Ramos (cell line): ENCODE data around the gene DISC1.

Experiments used
- in situ Hi-C: fragments of 300-500 bp; cut with MboI; formaldehyde crosslinking; loops from one replicate; pipeline ENCODE4 v1.14.3; 2022; ENCODE audit warnings: low sequenced_read_pairs; ENCODE audit not compliant: unreplicated experiment

Gene DISC1

DNA sequence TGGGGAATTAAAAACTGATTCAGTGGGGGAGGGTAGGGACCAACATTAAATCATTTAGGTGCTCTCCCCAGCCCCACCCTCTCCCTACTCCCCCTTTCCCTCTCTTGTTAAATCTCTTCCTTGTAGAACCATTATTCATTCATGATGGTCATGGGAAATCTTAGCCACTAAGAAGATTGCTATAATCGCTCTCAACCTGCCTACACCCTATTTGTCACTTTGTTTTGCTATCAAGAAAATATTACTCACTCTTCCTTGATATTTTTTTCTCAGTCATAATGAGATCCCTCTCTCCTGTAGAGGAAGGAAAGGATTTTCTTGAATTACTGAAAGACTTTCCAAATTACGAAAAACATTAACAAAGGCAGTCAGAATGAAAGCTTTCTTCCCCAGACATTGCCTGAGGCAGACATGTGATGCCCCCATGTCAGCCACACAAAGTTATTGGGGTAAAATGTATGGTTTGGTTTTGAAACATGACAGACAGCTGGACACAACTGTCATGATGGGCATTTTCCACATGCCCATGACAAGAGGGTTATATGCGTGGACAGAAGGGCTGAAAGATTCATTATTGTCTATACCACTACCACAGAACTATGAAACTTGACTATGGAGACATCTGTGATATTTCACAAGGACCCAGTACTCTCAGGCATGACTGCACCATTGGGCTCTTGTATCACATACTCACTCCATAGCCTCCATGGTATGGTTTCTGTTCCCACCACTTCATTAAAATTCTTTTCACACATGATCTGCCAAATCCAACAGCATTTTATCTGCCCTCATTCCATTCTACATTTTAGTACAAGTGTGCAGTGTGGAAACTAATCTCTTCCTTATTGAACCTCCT lies 420.1 kb downstream of the DISC1 start:
- in situ Hi-C loops, result no loop called here

DNA sequence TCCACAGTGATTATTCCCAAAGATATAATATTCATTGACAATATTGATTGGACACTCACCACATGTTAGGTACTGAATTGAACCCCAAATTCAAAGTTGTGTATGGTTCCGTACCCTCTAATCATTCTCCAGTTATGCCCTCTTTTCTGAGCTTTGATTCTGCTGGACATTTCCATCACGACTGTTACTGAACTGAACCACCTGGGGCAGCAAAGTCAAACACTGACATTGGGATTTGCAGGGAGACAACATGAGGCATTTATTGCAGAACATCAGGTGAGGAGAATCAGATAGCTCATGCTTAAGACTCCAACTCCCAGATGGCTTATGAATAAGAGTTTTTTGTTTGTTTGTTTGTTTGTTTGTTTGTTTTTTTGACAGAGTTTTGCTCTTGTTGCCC lies 420.9 kb downstream of the DISC1 start:
- in situ Hi-C loops, result no loop called here

DNA sequence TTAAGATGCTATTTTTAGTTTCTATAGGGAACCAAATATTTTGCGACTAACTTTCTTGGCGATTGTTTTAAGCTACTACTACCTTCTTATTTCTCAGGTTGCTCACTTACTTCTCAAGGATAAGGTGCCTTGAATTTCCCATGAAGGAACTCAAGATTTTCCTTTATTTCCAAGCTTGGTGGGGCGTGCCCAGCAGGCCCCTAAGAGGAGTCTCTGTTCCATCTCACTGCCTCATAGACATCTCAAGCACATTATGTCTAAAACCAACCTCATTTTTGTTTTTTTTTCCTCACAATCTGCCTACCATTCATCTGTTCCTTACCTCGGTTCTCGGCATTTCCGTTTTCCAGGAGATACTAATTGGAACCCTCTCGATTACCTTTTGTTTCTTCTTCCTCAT lies 421.9 kb downstream of the DISC1 start:
- in situ Hi-C loops, result no loop called here

DNA sequence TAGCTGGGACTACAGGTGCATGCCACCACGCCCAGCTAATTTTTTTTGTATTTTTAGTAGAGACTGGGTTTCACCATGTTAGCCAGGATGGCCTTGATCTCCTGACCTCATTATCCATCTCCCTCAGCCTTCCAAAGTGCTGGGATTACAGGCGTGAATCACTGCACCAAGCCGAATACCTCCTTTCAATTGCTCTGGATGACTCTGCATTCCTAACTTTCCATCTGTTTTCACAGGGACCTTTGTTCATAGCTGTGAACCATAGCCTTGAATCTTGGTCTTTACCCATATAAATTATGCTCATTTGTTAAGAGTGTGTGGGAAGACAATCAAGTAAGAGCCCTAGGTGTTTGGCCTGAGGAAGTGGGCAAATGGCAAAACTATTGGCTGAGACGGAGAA lies 422.7 kb downstream of the DISC1 start:
- in situ Hi-C loops, result no loop called here

DNA sequence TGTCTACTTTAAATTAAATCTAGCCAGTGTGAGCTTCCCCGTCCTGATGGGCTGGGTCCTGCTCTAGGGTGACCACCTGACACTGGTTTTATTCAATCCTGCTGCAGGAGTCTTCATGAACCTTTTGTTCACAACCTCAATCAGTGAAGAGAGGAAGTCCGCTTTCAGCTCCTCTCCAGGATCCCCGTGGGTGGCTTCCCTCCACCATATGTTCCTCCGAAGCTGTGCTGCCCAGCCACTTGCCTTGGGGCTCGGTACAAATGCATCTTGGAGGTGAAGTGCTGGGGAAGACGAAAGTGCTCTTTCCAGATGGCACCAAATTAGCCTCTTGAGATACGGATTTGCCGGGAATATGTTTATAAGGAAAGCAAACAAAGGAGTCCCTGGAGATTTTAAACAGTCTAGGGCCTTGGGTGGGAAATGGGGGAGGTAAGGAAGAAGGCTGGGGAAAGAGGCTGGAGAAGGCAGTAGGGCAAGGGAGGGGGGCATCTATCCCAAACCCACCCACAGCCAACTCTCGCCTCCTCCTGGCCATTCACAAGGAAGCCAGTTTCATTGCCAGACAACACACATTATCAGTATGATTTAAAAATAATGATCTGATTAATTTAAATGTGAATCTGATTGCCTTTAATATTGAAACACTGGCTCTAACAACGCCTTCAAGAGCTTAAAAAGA lies 430.8 kb downstream of the DISC1 start:
- in situ Hi-C loops, result no loop called here

DNA sequence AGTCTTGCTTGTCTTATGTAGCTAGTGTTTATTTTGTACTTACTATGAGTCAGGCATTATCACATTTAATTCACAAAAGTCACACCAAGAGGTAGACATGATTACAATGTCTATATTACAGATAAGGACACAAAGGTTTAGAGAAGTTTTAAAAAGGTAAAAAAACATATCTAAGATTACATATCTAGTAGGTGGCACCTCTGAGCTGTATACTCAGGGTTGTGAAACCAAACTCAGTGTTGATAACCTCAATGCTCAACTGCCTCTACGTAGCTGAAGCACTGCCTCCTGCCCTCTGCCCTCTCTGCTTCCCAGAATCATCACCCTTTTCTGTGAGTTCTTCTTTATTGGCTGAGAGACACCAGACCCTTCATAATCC lies 431.3 kb downstream of the DISC1 start:
- in situ Hi-C loops, result no loop called here

DNA sequence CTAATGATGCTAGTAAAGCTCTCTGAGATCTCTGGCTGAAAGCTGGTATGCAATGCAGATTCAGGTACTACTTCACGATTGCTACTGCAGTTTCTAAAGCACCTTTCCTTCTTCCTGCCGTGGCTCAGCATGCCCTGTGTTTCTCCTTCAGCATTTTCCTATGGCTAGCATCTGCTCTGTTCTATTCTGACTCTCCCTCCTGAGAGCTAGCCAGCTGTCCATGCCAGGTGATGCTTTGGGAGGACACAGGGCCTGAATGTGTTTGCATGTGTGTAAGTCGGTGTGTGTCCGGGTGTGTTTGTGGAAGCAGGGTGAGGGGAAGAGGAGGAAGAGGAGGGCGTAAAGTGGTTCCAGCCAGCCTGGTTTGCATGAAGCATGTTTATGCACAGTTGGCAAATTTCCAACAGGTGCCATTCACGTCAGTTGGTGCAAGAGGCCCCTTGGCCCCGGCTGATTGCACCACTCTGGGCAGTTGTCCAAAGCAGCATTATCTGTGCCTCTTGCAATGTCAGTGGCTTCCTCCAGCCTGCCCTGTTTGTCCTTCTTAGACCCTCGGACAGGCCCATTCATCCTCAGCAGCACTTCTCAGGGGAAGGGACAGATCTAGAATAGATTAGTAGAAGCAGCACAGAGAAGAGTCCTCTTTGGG lies 433.3 kb downstream of the DISC1 start:
- in situ Hi-C loops, result no loop called here

DNA sequence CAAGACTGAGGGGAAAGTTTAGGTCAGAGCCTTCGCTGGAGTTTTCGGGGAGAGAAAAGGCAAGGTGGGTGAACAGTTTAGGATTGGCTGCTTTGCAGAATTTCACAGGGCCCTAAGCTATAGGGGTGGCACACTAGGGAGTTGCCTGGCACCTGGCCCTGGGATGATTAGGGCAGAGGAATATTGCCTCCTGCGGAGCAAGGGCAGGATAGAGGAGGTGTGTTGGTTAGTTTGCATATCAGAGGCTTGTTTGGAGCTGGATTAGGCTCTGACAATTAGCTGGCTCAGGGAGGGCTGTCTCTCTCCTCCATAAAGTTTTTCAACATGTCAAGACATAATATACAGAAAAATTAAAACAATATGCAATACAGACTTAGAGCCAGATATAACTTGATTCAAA lies 436.4 kb downstream of the DISC1 start:
- in situ Hi-C loops, result no loop called here

DNA sequence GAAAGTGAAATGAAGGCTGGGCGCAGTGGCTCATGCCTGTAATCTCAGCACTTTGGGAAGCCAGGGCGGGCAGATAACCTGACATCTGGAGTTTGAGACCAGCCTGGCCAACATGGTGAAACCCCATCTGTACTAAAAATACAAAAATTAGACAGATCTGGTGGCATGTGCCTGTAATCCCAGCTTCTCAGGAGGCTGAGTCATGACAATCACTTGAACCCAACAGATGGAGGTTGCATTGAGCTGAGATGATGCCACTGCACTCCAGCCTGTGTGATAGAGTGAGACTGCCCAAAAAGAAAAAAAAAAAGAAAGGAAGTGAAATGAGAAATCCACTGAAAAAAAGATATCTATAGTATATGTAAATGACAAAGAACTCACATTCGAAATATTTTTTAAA lies 439.9 kb downstream of the DISC1 start:
- in situ Hi-C loops, result no loop called here

DNA sequence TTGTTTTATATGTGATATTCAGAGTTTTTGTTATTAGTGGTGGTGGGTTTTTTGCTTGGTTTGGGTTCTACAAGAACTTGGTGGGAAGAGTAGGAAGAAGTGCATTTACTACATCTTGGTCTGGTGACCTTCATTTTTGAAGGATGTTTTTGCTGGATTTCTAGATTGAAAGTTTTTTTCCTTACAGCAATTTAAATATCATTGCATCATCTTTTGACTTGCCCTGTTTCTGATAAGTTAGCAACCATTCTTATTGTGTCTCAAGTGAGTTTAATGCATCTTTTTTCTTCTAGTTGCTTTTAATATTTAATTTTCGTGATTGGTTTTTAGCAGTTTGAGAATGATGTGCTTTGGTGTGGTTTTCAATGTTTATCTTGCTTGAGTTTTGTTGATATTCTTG lies 447.7 kb downstream of the DISC1 start:
- in situ Hi-C loops, result no loop called here

DNA sequence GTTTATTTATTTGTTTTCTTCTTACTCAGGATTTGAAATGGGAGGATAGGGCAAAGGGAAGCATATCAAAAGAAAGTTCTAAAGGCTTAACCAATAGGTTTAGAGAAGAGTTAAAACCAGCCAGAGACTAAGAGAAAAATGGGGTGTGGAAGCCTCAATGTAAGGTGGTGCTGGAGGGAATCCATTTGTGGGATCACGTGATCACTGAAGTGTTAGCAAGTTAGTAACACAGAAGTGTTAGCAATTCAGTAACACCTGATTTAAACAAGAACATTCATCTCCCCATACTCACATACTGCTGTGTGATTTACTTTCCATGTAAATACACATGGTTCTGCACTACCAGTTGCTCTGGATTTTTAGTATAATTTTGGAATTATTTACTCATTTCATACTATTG lies 451.2 kb downstream of the DISC1 start:
- in situ Hi-C loops, result no loop called here

DNA sequence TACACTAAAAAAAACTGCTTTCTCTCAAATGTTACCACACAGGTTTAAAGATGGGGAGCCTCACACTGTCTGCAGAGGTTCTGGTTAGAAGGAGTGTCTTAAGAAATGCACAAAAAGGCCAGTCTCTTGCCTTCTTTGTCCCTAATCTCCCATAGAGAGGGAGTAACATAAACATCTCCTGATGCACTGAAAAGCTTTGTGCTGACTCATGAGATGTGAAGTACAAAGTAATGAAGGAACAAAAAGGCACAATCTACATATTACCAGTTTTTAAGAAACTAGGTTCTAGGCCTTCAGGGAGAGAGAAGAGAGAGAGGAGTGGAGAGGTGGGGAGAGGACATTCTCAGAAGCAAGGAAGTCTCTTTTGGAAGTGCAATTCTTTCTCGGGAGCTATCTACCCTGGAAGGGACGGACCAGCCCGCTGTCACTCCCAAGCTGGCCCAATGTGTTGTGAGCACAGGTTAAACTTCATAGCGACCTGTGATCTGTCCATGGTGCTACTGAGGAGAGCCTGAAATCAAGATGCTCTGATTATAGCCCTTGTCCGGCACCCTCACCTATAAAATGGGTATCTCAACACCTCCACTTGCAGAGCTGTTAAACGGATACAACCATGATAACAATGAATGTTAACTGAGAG lies 458.1 kb downstream of the DISC1 start:
- in situ Hi-C loops, result no loop called here

DNA sequence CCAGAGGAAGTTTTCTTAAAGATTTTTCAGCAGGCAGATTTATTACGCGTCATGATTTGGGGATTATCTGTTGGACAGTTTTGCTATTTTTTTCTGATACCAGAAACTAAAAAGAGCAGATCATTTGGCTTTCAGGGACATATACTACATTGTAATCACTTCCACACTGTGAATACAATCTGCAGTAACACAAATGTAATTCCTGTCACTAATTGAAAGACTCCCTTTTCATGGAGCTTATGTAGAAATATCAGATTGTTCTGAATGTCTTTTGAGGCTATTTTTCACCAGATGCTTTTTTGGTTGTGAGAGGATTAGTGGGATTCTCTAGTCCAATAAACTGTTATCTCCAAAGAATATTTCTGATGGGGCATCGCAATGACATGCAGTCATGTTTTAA lies 464.2 kb downstream of the DISC1 start:
- in situ Hi-C loops, result no loop called here
